Liver (tissue), 9 donors: ENCODE data around the gene RDX. TPM values are rescaled to one million over a fixed set of nuclear protein-coding genes. Genes with fewer than 3 reads are reported as not detected.

Experiments
- DNase-seq: peaks from one replicate; pipeline ENCODE4 v3.0.0-alpha.2; 2017; ENCODE audit warnings: low spot score
- H3K27ac ChIP-seq, 2 donors: one replicate each; pipeline ENCODE4 v1.7.0; 2013; ENCODE audit warnings: inconsistent platforms in 2 of 2, low read length in 2 of 2, control low read depth in 1 of 2, low read depth in 1 of 2, mild to moderate bottlenecking in 1 of 2
- H3K27me3 ChIP-seq, 4 donors: one replicate each; pipeline versions ENCODE4 v1.6.1 to v1.7.0; 2013; ENCODE audit warnings: low read length in 3 of 4, inconsistent platforms in 1 of 4, mild to moderate bottlenecking in 1 of 4, moderate library complexity in 1 of 4; ENCODE audit not compliant: control insufficient read depth in 4 of 4, insufficient read depth in 4 of 4
- H3K36me3 ChIP-seq, 4 donors: one replicate each; pipeline versions ENCODE4 v1.6.1 to v1.7.0; 2013; ENCODE audit warnings: low read length in 3 of 4, mild to moderate bottlenecking in 3 of 4, low read depth in 1 of 4, moderate library complexity in 1 of 4; ENCODE audit not compliant: control insufficient read depth in 4 of 4, insufficient read depth in 3 of 4
- H3K4me1 ChIP-seq, 4 donors: one replicate each; pipeline versions ENCODE4 v1.6.1 to v1.7.0; 2013; ENCODE audit warnings: low read length in 3 of 4, mild to moderate bottlenecking in 3 of 4, moderate library complexity in 1 of 4; ENCODE audit not compliant: control insufficient read depth in 4 of 4, insufficient read depth in 4 of 4
- H3K4me3 ChIP-seq, 3 donors: one replicate each; pipeline versions ENCODE4 v1.6.1 to v1.7.0; 2013; ENCODE audit warnings: low read length in 3 of 3, control low read depth in 1 of 3, low read depth in 1 of 3, mild to moderate bottlenecking in 1 of 3
- H3K9ac ChIP-seq, 2 donors: one replicate each; pipeline ENCODE4 v1.7.0; 2013; ENCODE audit warnings: low read length in 2 of 2, mild to moderate bottlenecking in 2 of 2, moderate library complexity in 2 of 2, control low read depth in 1 of 2, low read depth in 1 of 2
- H3K9me3 ChIP-seq, 4 donors: one replicate each; pipeline versions ENCODE4 v1.6.1 to v1.7.0; 2013; ENCODE audit warnings: low read length in 3 of 4; ENCODE audit not compliant: control insufficient read depth in 4 of 4
- ATF3 ChIP-seq: IDR thresholded peaks from 2 replicates; pipeline ENCODE4 v1.6.1; 2016; ENCODE audit warnings: antibody characterized with exemption
- EGR1 ChIP-seq, 2 donors: IDR thresholded peaks; 2 replicates each; pipeline ENCODE4 v1.6.1; 2016 to 2018; ENCODE audit warnings: antibody characterized with exemption in 2 of 2, low read depth in 2 of 2
- FOXA1 ChIP-seq: IDR thresholded peaks from 2 replicates; pipeline ENCODE4 v1.6.1; 2016; ENCODE audit warnings: antibody characterized with exemption
- FOXA2 ChIP-seq: IDR thresholded peaks from 2 replicates; pipeline ENCODE4 v1.6.1; 2016; ENCODE audit warnings: antibody characterized with exemption
- GABPA ChIP-seq, 2 donors: IDR thresholded peaks in 1 of 2; conservative IDR thresholded peaks in 1 of 2; 2 replicates each; pipeline ENCODE4 v1.6.1; 2016; ENCODE audit warnings: antibody characterized with exemption in 2 of 2, mild to moderate bottlenecking in 1 of 2, moderate library complexity in 1 of 2
- HNF4A ChIP-seq, 2 donors: conservative IDR thresholded peaks; 2 replicates each; pipeline ENCODE4 v1.6.1; 2016; ENCODE audit warnings: antibody characterized with exemption in 2 of 2, mild to moderate bottlenecking in 2 of 2
- HNF4G ChIP-seq: IDR thresholded peaks from 2 replicates; pipeline ENCODE4 v1.6.1; 2016; ENCODE audit warnings: antibody characterized with exemption
- JUND ChIP-seq, 2 donors: IDR thresholded peaks; 2 replicates each; pipeline ENCODE4 v1.6.1; 2016; ENCODE audit warnings: antibody characterized with exemption in 2 of 2
- MAX ChIP-seq: IDR thresholded peaks from 2 replicates; pipeline ENCODE4 v1.6.1; 2016; ENCODE audit warnings: antibody characterized with exemption
- NR2F2 ChIP-seq: IDR thresholded peaks from 2 replicates; pipeline ENCODE4 v1.6.1; 2016; ENCODE audit warnings: antibody characterized with exemption
- RAD21 ChIP-seq, 2 donors: IDR thresholded peaks; 2 replicates each; pipeline ENCODE4 v1.6.1; 2016; ENCODE audit warnings: antibody characterized with exemption in 2 of 2, mild to moderate bottlenecking in 2 of 2
- REST ChIP-seq: IDR thresholded peaks from 2 replicates; pipeline ENCODE4 v1.6.1; 2016; ENCODE audit warnings: antibody characterized with exemption, mild to moderate bottlenecking
- RXRA ChIP-seq, 2 donors: IDR thresholded peaks; 2 replicates each; pipeline ENCODE4 v1.6.1; 2017 to 2018; ENCODE audit warnings: antibody characterized with exemption in 2 of 2, mild to moderate bottlenecking in 1 of 2
- SP1 ChIP-seq: IDR thresholded peaks from 2 replicates; pipeline ENCODE4 v1.6.1; 2018; ENCODE audit warnings: antibody characterized with exemption, mild to moderate bottlenecking
- TAF1 ChIP-seq: conservative IDR thresholded peaks from 2 replicates; pipeline ENCODE4 v1.6.1; 2016; ENCODE audit warnings: antibody characterized with exemption, mild to moderate bottlenecking
- YY1 ChIP-seq: IDR thresholded peaks from 2 replicates; pipeline ENCODE4 v1.6.1; 2016; ENCODE audit warnings: antibody characterized with exemption, mild to moderate bottlenecking
- WGBS: extraction: QIAGEN DNeasy Blood & Tissue Kit; methylation state at CpG from one replicate; pipeline ENCODE4 v1.1.7; 2013; 5-methylcytosine and 5-hydroxymethylcytosine counted together
- polyA plus RNA-seq, 2 donors: library from polyadenylated mRNA; stranded (reverse) in 1 of 2; unstranded in 1 of 2; fragments of 200-250 nt in 1 of 2; fragments of >200 nt in 1 of 2; fragmentation: Nextera tagmentation in 1 of 2; extraction: Ambion mirVana in 1 of 2; gene quantifications; one replicate each; pipeline versions ENCODE4 v1.2.1 to v1.2.3, GENCODE V29; 2013 to 2015
- total RNA-seq, 2 donors: library from RNA; depleted of rRNA; stranded (reverse); fragments of >200 nt; gene quantifications; one replicate each; pipeline ENCODE4 v1.2.3, GENCODE V29; 2014
- TF ChIP-seq, protein P1 (sequence below): IDR thresholded peaks from 2 replicates; pipeline ENCODE4 v1.6.1; 2016; ENCODE audit warnings: antibody characterized with exemption
- TF ChIP-seq, protein P2 (sequence below): fragments of 150-350 bp; IDR thresholded peaks from 2 replicates; pipeline ENCODE4 v1.5.1; 2017; ENCODE audit warnings: improper control_type of control experiment, low read depth, low read length; ENCODE audit not compliant: missing input control
- donor health status: healthy.
- donor health status: healthy.
- donor health status: healthy.
- donor health status: healthy.
- donor health status: healthy.

The RDX gene
- total and polyA plus RNA-seq, 4 donors = 19.9 to 116 (median 53.9) TPM

- Histone ChIP-seq H3K27ac (no peak overlapping the region), H3K27me3 (no peaks in the 10 kb centered on the region), H3K9ac (no peak overlapping the region), H3K9me3 (no peaks in the 10 kb centered on the region), H3K4me1 (no peaks in the 10 kb centered on the region), H3K36me3 (peaks cover 0 to 21% (median 15%) of the 10 kb centered on the region in 4 donors), H3K4me3 (no peak overlapping the region)
- DNase-seq = no peak
- TF ChIP-seq HNF4A (conservative IDR thresholded peaks at IDR 0.05) (no peak), YY1 (no peak)
- WGBS = 96% methylated on average over 28 of the region's 28 CpGs
Measured at GRCh38 chr11:110165039-110165925, 131.1 kb downstream of the RDX start.

DNA sequence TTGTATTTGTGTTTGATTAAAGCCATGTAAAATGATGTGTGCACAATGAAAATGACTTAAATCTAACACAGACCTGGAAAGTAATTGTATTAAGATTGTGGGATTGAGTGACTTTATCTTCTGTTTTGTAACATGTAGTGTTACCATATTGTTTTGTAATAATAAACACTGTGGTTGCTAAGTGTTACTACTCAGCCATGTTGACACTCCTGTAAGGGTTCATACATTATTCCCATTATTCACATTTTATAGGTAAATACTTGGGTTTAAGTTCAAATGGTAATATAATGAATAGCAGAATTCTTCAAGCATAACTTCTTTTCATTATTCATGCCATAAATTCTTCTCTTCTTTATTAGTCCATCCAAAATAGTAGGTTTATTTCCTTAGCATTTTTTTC lies 134.2 kb downstream of the RDX start:
- Histone ChIP-seq H3K9me3 (no peaks in the 10 kb centered on the region), H3K27me3 (no peaks in the 10 kb centered on the region), H3K4me3 (no peak overlapping the region), H3K4me1 (peaks cover 0 to 5% (median 2%) of the 10 kb centered on the region in 4 donors), H3K9ac (no peak overlapping the region), H3K36me3 (peaks cover 0 to 32% (median 20%) of the 10 kb centered on the region in 4 donors), H3K27ac (no peak overlapping the region)
- DNase-seq = no peak
- no peak for TF ChIP-seq SP1
- TF ChIP-seq HNF4G = no peak
- TF ChIP-seq, protein P1, sequence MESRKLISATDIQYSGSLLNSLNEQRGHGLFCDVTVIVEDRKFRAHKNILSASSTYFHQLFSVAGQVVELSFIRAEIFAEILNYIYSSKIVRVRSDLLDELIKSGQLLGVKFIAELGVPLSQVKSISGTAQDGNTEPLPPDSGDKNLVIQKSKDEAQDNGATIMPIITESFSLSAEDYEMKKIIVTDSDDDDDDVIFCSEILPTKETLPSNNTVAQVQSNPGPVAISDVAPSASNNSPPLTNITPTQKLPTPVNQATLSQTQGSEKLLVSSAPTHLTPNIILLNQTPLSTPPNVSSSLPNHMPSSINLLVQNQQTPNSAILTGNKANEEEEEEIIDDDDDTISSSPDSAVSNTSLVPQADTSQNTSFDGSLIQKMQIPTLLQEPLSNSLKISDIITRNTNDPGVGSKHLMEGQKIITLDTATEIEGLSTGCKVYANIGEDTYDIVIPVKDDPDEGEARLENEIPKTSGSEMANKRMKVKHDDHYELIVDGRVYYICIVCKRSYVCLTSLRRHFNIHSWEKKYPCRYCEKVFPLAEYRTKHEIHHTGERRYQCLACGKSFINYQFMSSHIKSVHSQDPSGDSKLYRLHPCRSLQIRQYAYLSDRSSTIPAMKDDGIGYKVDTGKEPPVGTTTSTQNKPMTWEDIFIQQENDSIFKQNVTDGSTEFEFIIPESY = no peak
- TF ChIP-seq FOXA2 = no peak
- TF ChIP-seq NR2F2 = no peak
- TF ChIP-seq TAF1 = no peak
- no peak for TF ChIP-seq REST
- TF ChIP-seq FOXA1 = no peak
- no peak for TF ChIP-seq HNF4A (conservative IDR thresholded peaks at IDR 0.05)
- no peak for TF ChIP-seq RAD21 (IDR thresholded peaks at IDR 0.05)
- TF ChIP-seq ATF3 = no peak
- TF ChIP-seq EGR1 (IDR thresholded peaks at IDR 0.05; ENCODE audit: low read depth in 2 of 2) = no peak
- no peak for TF ChIP-seq YY1
- TF ChIP-seq, protein P2, sequence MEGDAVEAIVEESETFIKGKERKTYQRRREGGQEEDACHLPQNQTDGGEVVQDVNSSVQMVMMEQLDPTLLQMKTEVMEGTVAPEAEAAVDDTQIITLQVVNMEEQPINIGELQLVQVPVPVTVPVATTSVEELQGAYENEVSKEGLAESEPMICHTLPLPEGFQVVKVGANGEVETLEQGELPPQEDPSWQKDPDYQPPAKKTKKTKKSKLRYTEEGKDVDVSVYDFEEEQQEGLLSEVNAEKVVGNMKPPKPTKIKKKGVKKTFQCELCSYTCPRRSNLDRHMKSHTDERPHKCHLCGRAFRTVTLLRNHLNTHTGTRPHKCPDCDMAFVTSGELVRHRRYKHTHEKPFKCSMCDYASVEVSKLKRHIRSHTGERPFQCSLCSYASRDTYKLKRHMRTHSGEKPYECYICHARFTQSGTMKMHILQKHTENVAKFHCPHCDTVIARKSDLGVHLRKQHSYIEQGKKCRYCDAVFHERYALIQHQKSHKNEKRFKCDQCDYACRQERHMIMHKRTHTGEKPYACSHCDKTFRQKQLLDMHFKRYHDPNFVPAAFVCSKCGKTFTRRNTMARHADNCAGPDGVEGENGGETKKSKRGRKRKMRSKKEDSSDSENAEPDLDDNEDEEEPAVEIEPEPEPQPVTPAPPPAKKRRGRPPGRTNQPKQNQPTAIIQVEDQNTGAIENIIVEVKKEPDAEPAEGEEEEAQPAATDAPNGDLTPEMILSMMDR = no peak
- TF ChIP-seq MAX = no peak
- TF ChIP-seq GABPA (IDR thresholded peaks at IDR 0.05 in 1 of 2, conservative IDR thresholded peaks at IDR 0.05 in 1 of 2) = no peak
- no peak for TF ChIP-seq JUND (IDR thresholded peaks at IDR 0.05)
- TF ChIP-seq RXRA (IDR thresholded peaks at IDR 0.05) = no peak
